H1 (cell line): ENCODE data around the gene PRR35. TPM values are rescaled to one million over a fixed set of nuclear protein-coding genes. Genes with fewer than 3 reads are reported as not detected.
A peak's percentile ranks its signal among the peaks of the same experiment; 100 is the strongest.

Source experiments
- CTCF ChIA-PET: fragments of 300-600 bp; sonication (Branson Sonifier 250); formaldehyde crosslinking; loops from one replicate; lab custom pipeline; 2021; ENCODE audit not compliant: partially characterized antibody; lab: Charles Lee
- POLR2A ChIA-PET: fragments of 300-600 bp; sonication (Branson Sonifier 250); formaldehyde crosslinking; loops from one replicate; lab custom pipeline; 2021; ENCODE audit warnings: inconsistent platforms; ENCODE audit not compliant: partially characterized antibody; lab: Charles Lee
- DNase-seq, 2 experiments: peaks; one replicate each; pipeline versions ENCODE4 v3.0.0 to v3.0.0-alpha.2; 2010 to 2022; ENCODE audit warnings: low spot score in 2 of 2, low read depth in 1 of 2, mixed read lengths in 1 of 2
- FAIRE-seq: peaks from 2 replicates; lab custom pipeline; 2011; peaks lifted over from hg19 to GRCh38; lab: Jason Lieb, UNC
- H2AFZ ChIP-seq: 2 replicates; pipeline ENCODE4 v1.8.1; 2012; ENCODE audit warnings: low read length, inconsistent platforms
- H2AK5ac ChIP-seq: 2 replicates; pipeline ENCODE4 v1.6.1; 2013; ENCODE audit warnings: low read depth, low read length
- H2BK120ac ChIP-seq: replicated peaks from 2 replicates; pipeline ENCODE3; 2013; ENCODE audit warnings: low read depth, low read length, inconsistent platforms
- H2BK12ac ChIP-seq: 2 replicates; pipeline ENCODE4 v1.6.1; 2013; ENCODE audit warnings: low read depth, low read length
- H2BK15ac ChIP-seq: 2 replicates; pipeline ENCODE4 v1.6.1; 2013; ENCODE audit warnings: low read length
- H2BK20ac ChIP-seq: 2 replicates; pipeline ENCODE4 v1.6.1; 2013; ENCODE audit warnings: low read length
- H2BK5ac ChIP-seq: 2 replicates; pipeline ENCODE4 v1.6.1; 2013; ENCODE audit warnings: low read depth, low read length
- H3K14ac ChIP-seq: 2 replicates; pipeline ENCODE4 v1.6.1; 2013; ENCODE audit warnings: inconsistent platforms; ENCODE audit not compliant: insufficient read length
- H3K18ac ChIP-seq: 2 replicates; pipeline ENCODE4 v1.6.1; 2013; ENCODE audit warnings: low read length; ENCODE audit errors: extremely low read depth
- H3K23ac ChIP-seq: 2 replicates; pipeline ENCODE4 v1.6.1; 2013; ENCODE audit warnings: inconsistent platforms; ENCODE audit not compliant: insufficient read length
- H3K23me2 ChIP-seq: 2 replicates; pipeline ENCODE4 v1.6.1; 2013; ENCODE audit warnings: low read depth, low read length
- H3K27ac ChIP-seq: 2 replicates; pipeline ENCODE4 v1.6.1; 2011; ENCODE audit warnings: low read depth, low read length, inconsistent platforms
- H3K27me3 ChIP-seq, 4 experiments: replicated peaks in 1 of 4; 1 replicate in 1 of 4; 2 replicates in 3 of 4; pipeline versions ENCODE4 v1.6.1 to v1.8.1; 2011 to 2013; ENCODE audit warnings: low read length in 3 of 4, mild to moderate bottlenecking in 3 of 4, inconsistent platforms in 2 of 4, mixed read lengths in 2 of 4, moderate library complexity in 1 of 4; ENCODE audit not compliant: control insufficient read depth in 3 of 4, insufficient read depth in 3 of 4; ENCODE audit errors: extremely low read depth in 1 of 4
- H3K36me3 ChIP-seq, 4 experiments: 2 replicates each; pipeline versions ENCODE4 v1.6.1 to v1.8.1; 2011 to 2013; ENCODE audit warnings: mild to moderate bottlenecking in 4 of 4, low read length in 3 of 4, moderate library complexity in 2 of 4, control low read depth in 1 of 4, inconsistent platforms in 1 of 4; ENCODE audit not compliant: insufficient read depth in 4 of 4, control insufficient read depth in 2 of 4
- H3K4ac ChIP-seq: replicated peaks from 2 replicates; pipeline ENCODE3; 2013; ENCODE audit warnings: low read length, low read depth, mixed read lengths, inconsistent platforms; ENCODE audit not compliant: insufficient read length
- H3K4me1 ChIP-seq, 4 experiments: replicated peaks in 1 of 4; 1 replicate in 1 of 4; 2 replicates in 3 of 4; pipeline versions ENCODE4 v1.6.1 to v1.8.1; 2011 to 2013; ENCODE audit warnings: low read length in 3 of 4, inconsistent platforms in 2 of 4, mixed read lengths in 1 of 4; ENCODE audit not compliant: insufficient read depth in 4 of 4, control insufficient read depth in 3 of 4
- H3K4me2 ChIP-seq, 2 experiments: 2 replicates each; pipeline versions ENCODE4 v1.6.1 to v1.8.1; 2011 to 2013; ENCODE audit warnings: low read depth in 2 of 2, low read length in 2 of 2, control low read depth in 1 of 2, inconsistent platforms in 1 of 2, mild to moderate bottlenecking in 1 of 2; ENCODE audit not compliant: insufficient read depth in 1 of 2
- H3K4me3 ChIP-seq, 4 experiments: fragments of 200-600, 300-600 bp in 1 of 4; sonication (generic), shearing (Covaris generic), sonication (Bioruptor Twin) in 1 of 4; 2 replicates each; pipeline versions ENCODE4 v1.5.1 to v1.8.1; 2011 to 2016; ENCODE audit warnings: low read length in 4 of 4, low read depth in 3 of 4, control low read depth in 2 of 4, inconsistent platforms in 2 of 4, mild to moderate bottlenecking in 2 of 4, mixed read lengths in 1 of 4, moderate library complexity in 1 of 4; ENCODE audit not compliant: insufficient read depth in 2 of 4; ENCODE audit errors: extremely low read depth in 1 of 4
- H3K56ac ChIP-seq: replicated peaks from 2 replicates; pipeline ENCODE3; 2013; ENCODE audit warnings: low read depth, mild to moderate bottlenecking, mixed read lengths, low read length, inconsistent platforms; ENCODE audit not compliant: insufficient read length
- H3K79me1 ChIP-seq: 2 replicates; pipeline ENCODE4 v1.6.1; 2013; ENCODE audit warnings: low read depth, low read length, control low read depth
- H3K79me2 ChIP-seq, 2 experiments: 2 replicates each; pipeline versions ENCODE4 v1.6.1 to v1.8.1; 2012 to 2013; ENCODE audit warnings: low read length in 2 of 2, mild to moderate bottlenecking in 2 of 2, inconsistent platforms in 1 of 2; ENCODE audit not compliant: insufficient read depth in 2 of 2, control insufficient read depth in 1 of 2
- H3K9ac ChIP-seq, 4 experiments: replicated peaks in 1 of 4; 1 replicate in 1 of 4; 2 replicates in 3 of 4; pipeline versions ENCODE4 v1.6.1 to v1.8.1; 2011 to 2013; ENCODE audit warnings: low read depth in 3 of 4, low read length in 3 of 4, control low read depth in 2 of 4, mild to moderate bottlenecking in 2 of 4, moderate library complexity in 2 of 4, inconsistent platforms in 1 of 4; ENCODE audit errors: extremely low read depth in 1 of 4
- H3K9me3 ChIP-seq, 2 experiments: 2 replicates each; pipeline versions ENCODE4 v1.6.1 to v1.8.1; 2012 to 2013; ENCODE audit warnings: mild to moderate bottlenecking in 2 of 2, moderate library complexity in 2 of 2, control low read depth in 1 of 2, inconsistent platforms in 1 of 2, low read depth in 1 of 2, low read length in 1 of 2, mixed read lengths in 1 of 2; ENCODE audit not compliant: insufficient read depth in 2 of 2
- H4K20me1 ChIP-seq, 2 experiments: replicated peaks in 1 of 2; 2 replicates each; pipeline versions ENCODE3 to v1.8.1; 2011 to 2013; ENCODE audit warnings: inconsistent platforms in 2 of 2, low read length in 2 of 2, mild to moderate bottlenecking in 1 of 2; ENCODE audit not compliant: insufficient read depth in 2 of 2, control insufficient read depth in 1 of 2
- H4K5ac ChIP-seq: 2 replicates; pipeline ENCODE4 v1.6.1; 2013; ENCODE audit warnings: low read length, low read depth, mixed read lengths, inconsistent platforms; ENCODE audit not compliant: insufficient read length
- H4K8ac ChIP-seq: 2 replicates; pipeline ENCODE4 v1.8.0; 2013; ENCODE audit warnings: mild to moderate bottlenecking, moderate library complexity, low read length, inconsistent platforms; ENCODE audit not compliant: insufficient read depth; ENCODE audit errors: extremely low read depth
- H4K91ac ChIP-seq: replicated peaks from 2 replicates; pipeline ENCODE3; 2013; ENCODE audit warnings: low read length, mixed read lengths, inconsistent platforms; ENCODE audit not compliant: insufficient read length
- ATF3 ChIP-seq: IDR thresholded peaks from 2 replicates; pipeline ENCODE4 v1.6.1; 2011; ENCODE audit warnings: low read depth, mild to moderate bottlenecking, low read length; ENCODE audit not compliant: insufficient read depth
- BACH1 ChIP-seq: IDR thresholded peaks from 2 replicates; pipeline ENCODE4 v1.6.1; 2012; ENCODE audit warnings: low read length, improper control_type of control experiment
- BRCA1 ChIP-seq: IDR thresholded peaks from 2 replicates; pipeline ENCODE4 v1.6.1; 2012; ENCODE audit warnings: low read depth, low read length, improper control_type of control experiment
- E2F6 ChIP-seq: IDR thresholded peaks from 2 replicates; pipeline ENCODE4 v1.6.1; 2012; ENCODE audit warnings: inconsistent platforms
- HDAC6 ChIP-seq: IDR thresholded peaks from one replicate; pipeline ENCODE4 v1.7.1; 2012; ENCODE audit warnings: low read depth, mild to moderate bottlenecking, inconsistent platforms, low read length, moderate library complexity
- PHF8 ChIP-seq: fragments of 200-600 bp; sonication (generic); conservative IDR thresholded peaks from 2 replicates; pipeline ENCODE4 v1.7.1; 2012; ENCODE audit warnings: low read depth, mild to moderate bottlenecking, inconsistent platforms, low read length, moderate library complexity
- RFX5 ChIP-seq: IDR thresholded peaks from 2 replicates; pipeline ENCODE4 v1.6.1; 2011; ENCODE audit warnings: low read depth, low read length, improper control_type of control experiment, borderline replicate concordance
- SIX5 ChIP-seq: IDR thresholded peaks from 2 replicates; pipeline ENCODE4 v1.6.1; 2011; ENCODE audit warnings: mild to moderate bottlenecking, low read depth, low read length
- WGBS, 2 experiments: shearing (Covaris generic) in 1 of 2; methylation state at CpG; one replicate each; pipeline versions ENCODE4 v1.1.6 to v1.1.7; 2013 to 2015; ENCODE audit warnings: low lambda C conversion rate in 2 of 2, mixed read lengths in 2 of 2, inconsistent platforms in 1 of 2, low coverage in 1 of 2, missing lambda C conversion rate in 1 of 2; ENCODE audit not compliant: insufficient replicate concordance in 2 of 2, insufficient coverage in 1 of 2, insufficient read length in 1 of 2; ENCODE audit errors: extremely low coverage in 1 of 2, missing lambda C conversion rate in 1 of 2; 5-methylcytosine and 5-hydroxymethylcytosine counted together
- polyA plus RNA-seq, 7 experiments: library from polyadenylated mRNA; depleted of rRNA in 3 of 7; stranded (reverse) in 5 of 7; unstranded in 2 of 7; fragments of >200 nt in 5 of 7; fragments of 200-250 nt in 2 of 7; gene quantifications; 1 replicate in 5 of 7; 2 replicates in 1 of 7; 4 replicates in 1 of 7; pipeline versions ENCODE4 v1.2.1 to v1.2.3, GENCODE V29; 2011 to 2013; ENCODE audit warnings: missing spikeins in 2 of 7, mixed read lengths in 2 of 7
- total RNA-seq: library from RNA; stranded (reverse); fragmentation: NEBNext Ultra II Directional; extraction: Animal tissue kit (Norgen Biotek cat#: 25700); gene quantifications from 2 replicates; pipeline ENCODE4 v1.2.1, GENCODE V29; 2021

PRR35 gene
- total and polyA plus RNA-seq, 2 of the 8 experiments (the other 6 are each of a cell fraction or from before 2014, with no cell fraction given) = 0.38 to 0.50 TPM

GRCh38 chr16:559021-559380 is 1.2 kb upstream of the PRR35 start:
- Histone ChIP-seq H3K36me3 (no peaks in the 10 kb centered on the region; a peak in 1 of 8 replicates), H4K5ac (no peak overlapping the region), H3K56ac (no peak overlapping the region), H4K91ac (no peak overlapping the region), H3K4me1 (peaks cover 0 to 10% (median 2%) of the 10 kb centered on the region in 4 experiments; a peak in 4 of 7 replicates), H4K8ac (0 out of 2 replicates have a peak overlapping the region, but pooled peaks have one; percentile 2), H3K27me3 (peaks cover 22 to 40% (median 32%) of the 10 kb centered on the region in 4 experiments; a peak in 6 of 7 replicates), H4K20me1 (peaks cover 0 to 3% of the 10 kb centered on the region in 2 experiments), H2BK120ac (no peak overlapping the region), H3K23ac (no peak overlapping the region), H3K79me1 (no peaks in the 10 kb centered on the region; the same call in 1 of the 2 replicates), H3K4me3 (peak overlapping the region in 1 of 4 experiments; percentile 55; a peak in 1 of 8 replicates), H3K4me2 (0 out of 4 replicates have a peak overlapping the region, but pooled peaks of 1 of the 2 experiments have one; percentile 18), H2BK5ac (no peak overlapping the region), H3K9me3 (no peaks in the 10 kb centered on the region), H3K9ac (no peak overlapping the region), H3K18ac (no peak overlapping the region), H3K23me2 (peaks cover 9% of the 10 kb centered on the region), H3K27ac (no peak overlapping the region), H2BK20ac (no peak overlapping the region), H3K14ac (no peak overlapping the region), H2AK5ac (no peak overlapping the region), H3K79me2 (no peaks in the 10 kb centered on the region), H2BK15ac (no peak overlapping the region), H2BK12ac (no peak overlapping the region), H2AFZ (no peak overlapping the region), H3K4ac (no peak overlapping the region)
- 82% methylated on average over 15 of the region's 15 CpGs; no CpG with 5 or more reads in 1 of the 2 experiments for WGBS, 2 experiments
- POLR2A ChIA-PET = interaction anchor here (0.7 to 2.3 kb wide), 5 partner anchors 8 to 133 kb away, joined by 3 to 7 read pairs (median 3); partner anchors contain the start of genes NHLRC4 and RAB11FIP3
- FAIRE-seq (no peak), DNase-seq (no peak)
- TF ChIP-seq PHF8 (no peak), SIX5 (no peak), BACH1 (no peak), HDAC6 (no peak), RFX5 (no peak), ATF3 (no peak), BRCA1 (no peak), E2F6 (no peak)
- CTCF ChIA-PET = interaction anchor here (0.6 to 2.3 kb wide), 6 partner anchors 9 to 65 kb away, joined by 3 to 9 read pairs (median 4); no protein-coding TSS in a partner anchor
